ENCODE measurements around the gene PKNOX1. TPM values are rescaled to one million over a fixed set of nuclear protein-coding genes. Genes with fewer than 3 reads are reported as not detected.
"Not testable (repeated sequence)": the region's sequence is repeated elsewhere in the genome, so short reads cannot be mapped to it uniquely, and the experiment has no call there.

The PKNOX1 gene
- total RNA-seq, 1 donor from 2014 or later, result 8.4 TPM

GRCh38 chr21:42942244-42942643 lies 32.1 kb upstream of the PKNOX1 start:
- DNase-seq, result no peak
- ATAC-seq, result no peak
- intact Hi-C loops (cut with micrococcal nuclease), result no loop called here

- DNase-seq; ATAC-seq; intact Hi-C loops (cut with micrococcal nuclease): not testable (repeated sequence)
These were observed 25.1 kb upstream of the PKNOX1 start for GRCh38 chr21:42949094-42949755.

GRCh38 chr21:42951193-42951592 lies 23.2 kb upstream of the PKNOX1 start:
- DNase-seq; intact Hi-C loops (cut with micrococcal nuclease); ATAC-seq: not testable (repeated sequence)

- ATAC-seq (peak; percentile 79), DNase-seq (no peak)
- intact Hi-C loops (cut with micrococcal nuclease), result no loop called here
These were observed 17.3 kb upstream of the PKNOX1 start for GRCh38 chr21:42956824-42957630.

- DNase-seq; ATAC-seq; intact Hi-C loops (cut with micrococcal nuclease): not testable (repeated sequence)
These were observed 16.2 kb upstream of the PKNOX1 start for GRCh38 chr21:42958122-42958521.

- no peak for DNase-seq
- no peak for ATAC-seq
- intact Hi-C loops (cut with micrococcal nuclease), result no loop called here
These were observed 14.6 kb upstream of the PKNOX1 start for GRCh38 chr21:42959728-42960127.

GRCh38 chr21:42962380-42963007 lies 11.9 kb upstream of the PKNOX1 start:
- ATAC-seq (no peak), DNase-seq (no peak)
- intact Hi-C loops (cut with micrococcal nuclease), result no loop called here

DNA sequence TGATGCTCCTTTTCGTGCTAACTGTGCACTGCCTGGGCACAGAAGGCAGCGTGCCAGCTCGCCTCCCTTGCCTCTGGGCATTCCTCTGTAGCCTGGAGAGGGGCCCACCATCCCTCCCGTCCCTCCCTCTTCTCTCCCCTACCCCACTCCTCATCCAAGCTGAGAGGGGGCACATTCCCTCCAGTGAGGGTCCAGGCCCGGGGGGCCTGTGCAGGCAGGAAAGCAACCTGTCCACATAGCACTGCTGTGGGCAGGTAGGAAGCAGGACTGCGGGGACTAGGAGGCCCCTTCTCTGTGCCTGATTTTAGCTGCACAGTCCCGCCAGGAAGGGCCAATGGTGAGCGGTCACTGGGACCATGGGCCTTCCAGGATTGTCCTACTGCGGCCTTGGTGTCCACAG lies 10.3 kb upstream of the PKNOX1 start:
- DNase-seq (no peak), ATAC-seq (no peak)
- intact Hi-C loops (cut with micrococcal nuclease), result no loop called here

DNA sequence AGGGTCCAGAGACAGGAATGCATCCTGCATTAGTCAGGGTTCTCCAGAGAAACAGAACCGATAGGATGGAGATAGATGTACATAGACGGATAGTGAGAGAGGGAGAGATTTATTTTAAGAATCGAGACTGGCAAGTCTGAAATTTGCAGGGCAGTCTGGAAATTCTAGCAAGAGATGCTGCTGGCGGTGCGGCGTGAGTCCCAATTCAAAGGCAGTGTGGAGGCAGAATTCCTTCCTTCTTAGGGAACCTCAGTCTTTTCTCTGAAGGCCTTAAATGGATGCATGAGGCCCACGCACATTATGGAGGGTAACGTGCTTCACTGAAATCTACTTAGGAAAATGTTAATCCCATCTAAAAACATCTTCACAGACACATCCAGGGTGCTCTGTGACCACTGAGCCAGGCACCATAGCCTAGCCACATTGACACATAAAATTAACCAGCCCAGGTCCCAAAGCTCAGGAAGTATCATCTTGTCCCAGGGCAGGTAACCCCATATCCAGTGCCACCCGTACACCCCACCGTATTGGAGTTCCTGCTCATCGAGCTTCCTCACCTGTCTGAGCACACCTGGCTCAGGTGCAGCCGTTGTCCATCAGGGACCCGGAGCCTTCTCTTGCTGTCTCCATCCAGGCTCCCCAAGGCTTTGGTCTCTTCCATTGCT lies 9.7 kb upstream of the PKNOX1 start:
- ATAC-seq, result no peak
- DNase-seq, result no peak
- intact Hi-C loops (cut with micrococcal nuclease), result no loop called here

DNA sequence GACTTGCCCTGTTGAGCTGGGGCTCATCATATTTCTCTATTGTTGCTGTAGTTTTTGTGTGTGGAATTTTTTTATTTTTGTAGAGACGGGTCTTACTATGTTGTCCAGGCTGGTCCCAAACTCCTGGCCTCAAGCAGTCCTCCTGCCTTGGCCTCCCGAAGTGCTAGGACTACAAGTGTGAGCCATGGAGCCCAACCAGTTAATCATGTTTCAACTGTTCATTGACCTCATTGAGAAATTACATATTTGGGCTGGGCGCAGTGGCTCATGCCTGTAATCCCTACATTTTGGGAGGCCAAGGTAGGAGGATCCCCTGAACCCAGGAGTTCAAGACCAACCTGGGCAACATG lies 9.2 kb upstream of the PKNOX1 start:
- ATAC-seq, result no peak
- intact Hi-C loops (cut with micrococcal nuclease), result no loop called here
- DNase-seq, result no peak

DNA sequence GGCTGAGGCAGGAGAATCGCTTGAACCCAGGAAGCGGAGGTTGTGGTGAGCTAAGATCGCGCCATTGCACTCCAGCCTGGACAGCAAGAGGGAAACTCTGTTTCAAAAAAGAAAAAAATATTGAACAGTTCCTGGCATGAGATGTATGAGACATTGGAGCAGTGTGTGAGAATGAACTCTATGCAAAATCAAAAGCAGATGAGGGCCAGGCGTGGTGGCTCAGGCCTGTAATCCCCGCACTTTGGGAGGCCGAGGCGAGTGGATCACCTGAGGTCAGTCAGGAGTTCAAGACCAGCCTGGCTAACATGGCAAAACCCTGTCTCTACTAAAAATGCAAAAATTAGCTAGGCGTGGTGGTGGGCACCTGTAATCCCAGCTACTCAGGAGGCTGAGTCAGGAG lies 6.7 kb upstream of the PKNOX1 start:
- intact Hi-C loops (cut with micrococcal nuclease); DNase-seq; ATAC-seq: not testable (repeated sequence)

- DNase-seq (no peak), ATAC-seq (no peak)
- intact Hi-C loops (cut with micrococcal nuclease), result no loop called here
These were observed 5.2 kb upstream of the PKNOX1 start for GRCh38 chr21:42969193-42969600.

DNA sequence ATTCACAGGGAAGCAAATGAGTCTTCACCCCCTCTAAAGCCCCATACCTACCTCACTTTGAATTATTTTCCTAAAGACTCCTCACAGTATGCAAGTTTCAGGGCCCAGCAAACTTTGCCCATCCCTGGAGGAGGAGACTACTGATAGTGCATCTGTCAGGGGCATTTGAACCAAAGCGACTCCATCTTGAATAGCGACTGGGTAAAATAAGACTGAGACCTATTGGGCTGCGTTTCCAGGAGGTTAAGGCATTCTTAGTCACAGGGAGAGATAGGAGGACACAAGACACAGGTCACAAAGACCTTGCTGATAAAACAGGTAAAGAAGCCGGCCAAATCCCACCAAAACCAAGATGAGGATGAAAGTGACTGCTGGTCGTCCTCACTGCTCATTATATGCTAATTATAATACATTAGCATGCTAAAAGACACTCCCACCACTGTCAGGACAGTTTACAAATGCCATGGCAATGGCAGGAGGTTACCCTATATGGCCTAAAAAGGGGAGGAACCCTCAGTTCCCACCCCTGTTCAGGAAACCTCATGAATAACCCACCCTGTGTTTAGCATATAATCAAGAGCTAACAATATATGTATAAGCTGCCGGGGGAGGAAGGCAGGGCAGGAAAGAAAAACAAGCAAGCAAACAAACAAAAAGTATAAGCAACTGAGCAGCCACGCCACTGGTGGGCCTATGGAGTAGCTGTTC lies 3.3 kb upstream of the PKNOX1 start:
- DNase-seq (no peak), ATAC-seq (no peak)
- intact Hi-C loops (cut with micrococcal nuclease), result no loop called here

- intact Hi-C loops (cut with micrococcal nuclease), result no loop called here
- no peak for DNase-seq
- no peak for ATAC-seq
These were observed 2.5 kb upstream of the PKNOX1 start for GRCh38 chr21:42971897-42972275.

DNA sequence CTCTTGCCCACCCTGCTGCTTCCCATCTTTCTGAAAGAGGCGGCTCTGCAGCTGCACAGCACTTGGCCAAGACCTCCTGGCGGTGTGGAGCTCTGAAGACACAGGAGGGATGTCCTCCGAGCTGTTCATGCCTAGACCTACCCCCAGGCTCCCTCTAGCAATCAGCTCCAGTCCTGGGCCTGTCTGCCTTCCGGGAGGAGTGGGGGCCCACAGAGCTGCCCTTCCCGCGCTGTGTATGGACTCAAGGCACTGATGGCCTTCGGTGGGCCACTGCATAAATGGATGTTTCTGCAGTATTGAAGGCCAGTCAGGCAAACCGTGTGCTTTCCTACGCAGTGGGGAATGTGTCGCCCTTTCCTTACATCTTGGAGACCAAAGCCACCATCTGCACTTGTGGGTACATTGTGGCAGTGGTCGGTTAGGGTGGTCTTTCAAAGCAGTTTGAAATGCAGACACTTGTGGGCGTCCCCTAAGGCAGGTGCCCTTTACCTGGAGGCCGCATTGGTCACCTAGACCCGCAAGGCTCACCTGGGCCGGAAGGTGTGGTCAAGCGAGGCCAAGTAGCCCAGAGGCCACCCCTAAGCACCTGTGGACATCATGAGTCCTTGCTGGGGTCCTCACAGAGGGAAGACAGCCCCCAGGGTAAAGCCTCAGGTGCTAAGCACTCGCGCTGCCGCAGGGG lies 912 bp upstream of the PKNOX1 start:
- DNase-seq, result peak; percentile 40
- intact Hi-C loops (cut with micrococcal nuclease), result no loop called here
- ATAC-seq, result no peak

GRCh38 chr21:42974832-42975820 lies 764 bp downstream of the PKNOX1 start:
- intact Hi-C loops (cut with micrococcal nuclease), result no loop called here
- DNase-seq, result peak; percentile 84
- peak; percentile 4 for ATAC-seq

DNA sequence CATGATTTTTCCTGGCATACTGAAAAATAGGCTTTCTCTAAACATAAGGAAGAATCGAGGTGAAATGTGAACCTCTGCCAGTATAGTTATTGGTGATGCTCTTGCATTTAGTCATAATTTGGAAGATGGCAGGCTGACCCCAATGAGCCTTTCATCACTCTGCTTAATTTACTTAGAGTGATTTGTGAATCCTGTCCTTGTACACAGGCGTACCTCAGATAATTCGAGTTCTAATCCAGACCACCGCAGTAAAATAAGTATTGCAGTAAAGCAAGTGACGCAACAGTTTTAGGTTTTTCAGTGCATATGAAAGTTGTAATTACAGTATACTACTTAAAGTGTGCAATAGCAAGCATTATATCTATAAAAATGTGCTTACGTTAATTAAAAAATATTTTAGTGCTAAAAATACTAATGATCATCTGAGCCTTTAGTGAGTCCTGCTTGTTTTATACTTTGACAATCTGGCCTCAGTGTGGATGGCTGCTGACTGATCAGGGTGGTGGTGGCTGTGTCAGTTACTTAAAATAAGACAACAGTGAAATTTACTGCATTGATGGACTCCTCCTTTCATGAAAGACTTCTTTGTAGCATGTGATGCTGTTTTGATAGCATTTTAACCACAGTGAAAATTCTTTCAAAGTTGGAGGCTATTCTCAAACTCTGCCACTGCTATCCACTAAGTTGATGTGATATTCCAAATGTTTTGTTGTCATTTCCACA lies 1.7 kb downstream of the PKNOX1 start:
- DNase-seq (no peak), ATAC-seq (no peak)
- intact Hi-C loops (cut with micrococcal nuclease), result no loop called here

Measured in left ventricle myocardium superior (tissue), 1 donor.